ENCODE measurements around the gene AOAH. TPM values are rescaled to one million over a fixed set of nuclear protein-coding genes. Genes with fewer than 3 reads are reported as not detected.

The AOAH gene
- total and polyA plus RNA-seq, 9 of the 15 experiments (the other 6 are each of a cell fraction or from before 2014, with no cell fraction given), result not detected

GRCh38 chr7:36533717-36534116 lies 190.6 kb downstream of the AOAH start (continued):
- TF ChIP-seq, protein P1, sequence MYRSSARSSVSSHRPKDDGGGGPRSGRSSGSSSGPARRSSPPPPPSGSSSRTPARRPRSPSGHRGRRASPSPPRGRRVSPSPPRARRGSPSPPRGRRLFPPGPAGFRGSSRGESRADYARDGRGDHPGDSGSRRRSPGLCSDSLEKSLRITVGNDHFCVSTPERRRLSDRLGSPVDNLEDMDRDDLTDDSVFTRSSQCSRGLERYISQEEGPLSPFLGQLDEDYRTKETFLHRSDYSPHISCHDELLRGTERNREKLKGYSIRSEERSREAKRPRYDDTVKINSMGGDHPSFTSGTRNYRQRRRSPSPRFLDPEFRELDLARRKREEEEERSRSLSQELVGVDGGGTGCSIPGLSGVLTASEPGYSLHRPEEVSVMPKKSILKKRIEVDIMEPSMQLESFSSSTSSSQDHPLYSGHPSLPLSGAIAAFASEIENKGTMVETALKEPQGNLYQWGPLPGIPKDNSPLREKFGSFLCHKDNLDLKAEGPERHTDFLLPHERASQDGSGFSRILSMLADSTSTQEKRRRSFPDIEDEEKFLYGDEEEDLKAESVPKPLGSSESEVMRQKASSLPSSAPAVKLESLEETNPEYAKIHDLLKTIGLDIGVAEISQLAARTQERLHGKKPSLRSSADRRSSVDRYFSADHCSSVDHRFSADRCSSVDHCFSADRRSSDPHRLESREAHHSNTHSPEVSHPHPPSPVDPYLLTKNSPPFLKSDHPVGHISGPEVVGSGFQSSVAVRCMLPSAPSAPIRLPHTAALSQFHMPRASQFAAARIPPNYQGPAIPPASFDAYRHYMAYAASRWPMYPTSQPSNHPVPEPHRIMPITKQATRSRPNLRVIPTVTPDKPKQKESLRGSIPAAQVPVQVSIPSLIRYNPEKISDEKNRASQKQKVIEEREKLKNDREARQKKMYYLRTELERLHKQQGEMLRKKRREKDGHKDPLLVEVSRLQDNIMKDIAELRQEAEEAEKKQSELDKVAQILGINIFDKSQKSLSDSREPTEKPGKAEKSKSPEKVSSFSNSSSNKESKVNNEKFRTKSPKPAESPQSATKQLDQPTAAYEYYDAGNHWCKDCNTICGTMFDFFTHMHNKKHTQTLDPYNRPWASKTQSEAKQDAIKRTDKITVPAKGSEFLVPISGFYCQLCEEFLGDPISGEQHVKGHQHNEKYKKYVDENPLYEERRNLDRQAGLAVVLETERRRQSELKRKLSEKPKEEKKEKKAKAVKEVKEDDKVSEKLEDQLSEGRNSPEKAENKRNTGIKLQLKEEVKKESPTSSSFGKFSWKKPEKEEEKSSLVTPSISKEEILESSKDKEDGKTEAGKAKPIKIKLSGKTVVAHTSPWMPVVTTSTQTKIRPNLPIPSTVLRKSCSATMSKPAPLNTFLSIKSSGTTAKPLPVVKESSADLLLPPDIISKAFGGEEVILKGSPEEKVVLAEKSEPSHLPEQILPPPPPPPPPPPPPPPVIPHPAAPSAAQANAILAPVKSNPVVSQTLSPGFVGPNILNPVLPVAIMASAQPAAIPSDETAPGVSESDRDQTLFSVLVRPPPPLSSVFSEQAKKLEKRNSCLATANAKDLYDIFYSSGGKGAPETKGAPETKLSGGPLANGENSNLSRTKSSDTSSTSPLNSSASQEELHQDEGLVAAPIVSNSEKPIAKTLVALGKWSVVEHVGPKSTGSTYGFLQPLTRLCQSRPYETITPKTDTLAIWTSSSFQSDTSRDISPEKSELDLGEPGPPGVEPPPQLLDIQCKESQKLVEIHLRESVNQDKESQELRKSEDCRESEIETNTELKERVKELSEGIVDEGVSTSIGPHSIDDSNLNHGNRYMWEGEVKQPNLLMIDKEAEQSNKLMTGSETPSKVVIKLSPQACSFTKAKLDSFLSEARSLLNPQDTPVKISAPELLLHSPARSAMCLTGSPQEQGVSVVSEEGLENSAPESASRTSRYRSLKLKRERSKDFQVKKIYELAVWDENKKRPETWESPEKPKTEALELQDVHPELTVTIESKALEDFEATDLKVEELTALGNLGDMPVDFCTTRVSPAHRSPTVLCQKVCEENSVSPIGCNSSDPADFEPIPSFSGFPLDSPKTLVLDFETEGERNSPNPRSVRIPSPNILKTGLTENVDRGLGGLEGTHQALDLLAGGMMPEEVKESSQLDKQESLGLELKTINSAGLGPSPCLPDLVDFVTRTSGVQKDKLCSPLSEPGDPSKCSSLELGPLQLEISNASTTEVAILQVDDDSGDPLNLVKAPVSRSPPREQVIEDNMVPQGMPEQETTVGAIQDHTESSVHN (IDR thresholded peaks at IDR 0.05; ENCODE audit: borderline replicate concordance in 1 of 2, low read depth in 1 of 2), result no peak

DNA sequence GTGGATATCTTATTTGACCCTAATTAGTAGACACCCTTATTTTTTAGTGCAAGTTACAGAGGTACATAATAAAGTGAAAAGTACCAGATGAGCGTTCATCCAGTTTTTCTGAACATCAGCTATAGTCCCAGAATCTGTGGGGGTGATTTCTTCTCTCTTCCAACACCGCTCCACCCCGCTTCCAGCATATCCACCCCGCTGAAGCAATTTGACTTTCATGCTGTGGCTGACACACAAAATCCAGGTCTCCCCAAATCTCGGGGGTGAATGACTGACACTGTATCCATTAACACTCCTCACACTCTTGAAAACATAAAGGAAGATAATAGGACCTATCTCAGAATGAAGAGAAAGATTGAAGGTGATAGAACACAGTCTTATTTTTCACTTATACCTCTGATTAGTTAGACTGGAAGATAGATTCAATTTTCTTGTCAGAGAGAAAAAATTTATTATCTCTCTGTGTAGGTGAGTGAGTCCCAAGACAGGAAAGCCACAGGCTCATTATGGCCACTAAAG lies 191.3 kb downstream of the AOAH start:
- ChIA-PET CTCF (ENCODE audit: low intra/inter-chr PET ratio) (no interaction called here), POLR2A (interaction anchor here (1.8 kb wide), 1 partner anchor 10 kb away, joined by 3 read pairs; no protein-coding TSS in a partner anchor)
- DNase-seq (ENCODE audit: extremely low read depth in 1 of 4, low spot score in 3 of 4) (no peak), ATAC-seq (no peak), FAIRE-seq (no peak)
- Histone ChIP-seq H3K27ac (ENCODE audit: extremely low read depth, low read depth, low read length) (no peak overlapping the region), H3K9me3 (replicated peaks; ENCODE audit: control insufficient read depth, insufficient read depth, low read depth, low read length) (no peaks in the 10 kb centered on the region), H3K79me2 (ENCODE audit: control insufficient read depth, insufficient read depth, low read length) (no peaks in the 10 kb centered on the region), H2AFZ (ENCODE audit: low read depth, low read length) (no peak overlapping the region), H3K4me3 (no peak overlapping the region), H3K9ac (ENCODE audit: insufficient read depth in 1 of 2, low read depth in 2 of 2, low read length in 2 of 2) (no peak overlapping the region), H3K27me3 (ENCODE audit: control insufficient read depth in 2 of 2, insufficient read depth in 2 of 2, low read length in 2 of 2) (peaks cover 27 to 46% of the 10 kb centered on the region in 2 experiments), H3K4me2 (ENCODE audit: insufficient read depth, low read length) (no peak overlapping the region), H3K36me3 (ENCODE audit: control insufficient read depth, insufficient read depth, low read length) (no peaks in the 10 kb centered on the region), H3K9me1 (ENCODE audit: control insufficient read depth, insufficient read depth, low read length) (no peaks in the 10 kb centered on the region), H4K20me1 (replicated peaks; ENCODE audit: control insufficient read depth, insufficient read depth, low read length) (0 out of 2 replicates have a peak, but pooled peaks cover 5% of the 10 kb centered on the region), H3K4me1 (replicated peaks in 1 of 2; ENCODE audit: control insufficient read depth in 2 of 2, insufficient read depth in 2 of 2, low read length in 2 of 2) (no peaks in the 10 kb centered on the region)
- in situ Hi-C loops (cut with MboI) (no loop called here), intact Hi-C loops (cut with micrococcal nuclease) (no loop called here)
- WGBS (ENCODE audit: insufficient coverage, low coverage, missing lambda C conversion rate), result 0% methylated on average over 5 of the region's 5 CpGs
- BruUV-seq (replicated peaks), result no TSS peak
- TF ChIP-seq HSF4 (CRISPR knock-in tag; IDR thresholded peaks at IDR 0.05; ENCODE audit: borderline replicate concordance) (no peak), RBM39 (optimal IDR thresholded peaks at IDR 0.05; ENCODE audit: low read depth, low read length) (no peak), PCBP2 (IDR thresholded peaks at IDR 0.05; ENCODE audit: low read depth, low read length, poor library complexity, severe bottlenecking) (no peak), GTF2F1 (IDR thresholded peaks at IDR 0.05; ENCODE audit: low read depth, low read length) (no peak), ZNF174 (CRISPR knock-in tag; IDR thresholded peaks at IDR 0.05) (no peak), MTF1 (CRISPR knock-in tag; IDR thresholded peaks at IDR 0.05; ENCODE audit: borderline replicate concordance) (no peak), CC2D1A (IDR thresholded peaks at IDR 0.05) (no peak), NFIC (IDR thresholded peaks at IDR 0.05) (no peak), BMI1 (IDR thresholded peaks at IDR 0.05; ENCODE audit: low read length) (no peak)
- TF ChIP-seq, protein P2, sequence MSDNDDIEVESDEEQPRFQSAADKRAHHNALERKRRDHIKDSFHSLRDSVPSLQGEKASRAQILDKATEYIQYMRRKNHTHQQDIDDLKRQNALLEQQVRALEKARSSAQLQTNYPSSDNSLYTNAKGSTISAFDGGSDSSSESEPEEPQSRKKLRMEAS (CRISPR knock-in tag; IDR thresholded peaks at IDR 0.05), result no peak
- TF ChIP-seq, protein P3, sequence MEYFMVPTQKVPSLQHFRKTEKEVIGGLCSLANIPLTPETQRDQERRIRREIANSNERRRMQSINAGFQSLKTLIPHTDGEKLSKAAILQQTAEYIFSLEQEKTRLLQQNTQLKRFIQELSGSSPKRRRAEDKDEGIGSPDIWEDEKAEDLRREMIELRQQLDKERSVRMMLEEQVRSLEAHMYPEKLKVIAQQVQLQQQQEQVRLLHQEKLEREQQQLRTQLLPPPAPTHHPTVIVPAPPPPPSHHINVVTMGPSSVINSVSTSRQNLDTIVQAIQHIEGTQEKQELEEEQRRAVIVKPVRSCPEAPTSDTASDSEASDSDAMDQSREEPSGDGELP (CRISPR knock-in tag; IDR thresholded peaks at IDR 0.05; ENCODE audit: borderline replicate concordance), result no peak
